Loucy (cell line): Measurements from ENCODE around the gene UNC79.

Experiments used
- EZH2phosphoT487 ChIP-seq: fragments of 200-600 bp; IDR thresholded peaks from 2 replicates; pipeline ENCODE4 v1.6.1; 2018; ENCODE audit warnings: antibody characterized with exemption, mild to moderate bottlenecking, moderate library complexity, borderline replicate concordance
- TF ChIP-seq, protein P1 (sequence below): fragments of 200-600 bp; sonication (generic); conservative IDR thresholded peaks from 2 replicates; pipeline ENCODE4 v1.5.1; 2014; ENCODE audit warnings: mild to moderate bottlenecking, antibody characterized with exemption, low read length

DNA sequence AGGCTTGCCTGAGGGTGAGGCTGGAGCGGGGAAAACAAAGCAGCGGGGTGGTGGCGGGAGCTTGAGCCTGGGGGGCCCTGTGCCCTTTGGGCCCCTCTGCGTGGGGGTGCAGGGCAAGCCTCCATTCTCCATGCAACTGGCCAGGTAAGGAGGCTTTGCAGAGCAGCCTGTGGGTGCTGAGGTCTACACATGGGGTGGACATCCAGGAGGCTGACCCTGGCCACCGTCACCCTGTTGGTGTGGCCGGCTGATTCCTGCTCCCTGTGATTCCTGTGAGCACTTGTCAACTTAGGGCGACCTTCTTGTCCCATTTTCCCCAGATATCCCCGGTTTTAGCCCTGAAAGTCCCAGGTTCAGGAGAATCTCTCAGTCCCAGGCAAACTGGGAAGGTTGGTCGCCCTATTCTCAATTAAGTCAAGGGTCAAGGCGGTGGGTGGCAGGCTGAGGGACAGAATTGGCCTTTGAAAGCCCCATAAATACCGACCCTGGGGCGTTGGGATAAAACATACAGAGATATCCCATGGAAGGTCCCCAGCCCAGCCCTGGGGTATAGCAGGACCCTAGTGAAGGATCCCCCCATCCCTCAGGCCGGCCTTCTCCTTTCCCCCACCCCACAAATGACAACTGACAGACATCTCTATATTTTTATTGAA is 287.1 kb downstream of the UNC79 start:
- TF ChIP-seq, protein P1, sequence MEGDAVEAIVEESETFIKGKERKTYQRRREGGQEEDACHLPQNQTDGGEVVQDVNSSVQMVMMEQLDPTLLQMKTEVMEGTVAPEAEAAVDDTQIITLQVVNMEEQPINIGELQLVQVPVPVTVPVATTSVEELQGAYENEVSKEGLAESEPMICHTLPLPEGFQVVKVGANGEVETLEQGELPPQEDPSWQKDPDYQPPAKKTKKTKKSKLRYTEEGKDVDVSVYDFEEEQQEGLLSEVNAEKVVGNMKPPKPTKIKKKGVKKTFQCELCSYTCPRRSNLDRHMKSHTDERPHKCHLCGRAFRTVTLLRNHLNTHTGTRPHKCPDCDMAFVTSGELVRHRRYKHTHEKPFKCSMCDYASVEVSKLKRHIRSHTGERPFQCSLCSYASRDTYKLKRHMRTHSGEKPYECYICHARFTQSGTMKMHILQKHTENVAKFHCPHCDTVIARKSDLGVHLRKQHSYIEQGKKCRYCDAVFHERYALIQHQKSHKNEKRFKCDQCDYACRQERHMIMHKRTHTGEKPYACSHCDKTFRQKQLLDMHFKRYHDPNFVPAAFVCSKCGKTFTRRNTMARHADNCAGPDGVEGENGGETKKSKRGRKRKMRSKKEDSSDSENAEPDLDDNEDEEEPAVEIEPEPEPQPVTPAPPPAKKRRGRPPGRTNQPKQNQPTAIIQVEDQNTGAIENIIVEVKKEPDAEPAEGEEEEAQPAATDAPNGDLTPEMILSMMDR, result no peak
- no peak for TF ChIP-seq EZH2phosphoT487
